HG03103 (cell line): ENCODE measurements around the gene OR52H1.

ENCODE experiments used
- ATAC-seq: cut with Tn5 transposase; IDR thresholded peaks from one replicate; pipeline ENCODE4 v1.9.1; 2021; ENCODE audit warnings: low read depth; ENCODE audit not compliant: unreplicated experiment

Gene OR52H1

GRCh38 chr11:5536482-5536881 is 11.9 kb downstream of the OR52H1 start:
- ATAC-seq: no peak

GRCh38 chr11:5534046-5534445 is 14.3 kb downstream of the OR52H1 start:
- ATAC-seq: no peak

- no peak for ATAC-seq
Observed at GRCh38 chr11:5531053-5531831, 17.1 kb downstream of the OR52H1 start.

GRCh38 chr11:5528495-5528894 is 19.8 kb downstream of the OR52H1 start:
- ATAC-seq: no peak

GRCh38 chr11:5527716-5528115 is 20.6 kb downstream of the OR52H1 start:
- ATAC-seq: no peak

GRCh38 chr11:5524756-5525155 is 23.6 kb downstream of the OR52H1 start:
- ATAC-seq: no peak

GRCh38 chr11:5522308-5522707 is 26.0 kb downstream of the OR52H1 start:
- ATAC-seq: no peak

- no peak for ATAC-seq
Observed at GRCh38 chr11:5521540-5521939, 26.8 kb downstream of the OR52H1 start.

- no peak for ATAC-seq
Observed at GRCh38 chr11:5516599-5516998, 31.7 kb downstream of the OR52H1 start, which contains the start of gene UBQLNL. TSS of gene UBQLNL (minus strand) at chr11:5516699. CDS start at chr11:5516441, 258 bp downstream.

GRCh38 chr11:5514841-5515240 is 33.5 kb downstream of the OR52H1 start:
- ATAC-seq: no peak

- no peak for ATAC-seq
Observed at GRCh38 chr11:5509803-5510202, 38.5 kb downstream of the OR52H1 start, which contains the start of gene UBQLN3. TSS of gene UBQLN3 (minus strand) at chr11:5509957. CDS start at chr11:5509558, 399 bp downstream.

- ATAC-seq: no peak
Observed at GRCh38 chr11:5508605-5509004, 39.7 kb downstream of the OR52H1 start.

- ATAC-seq: no peak
Observed at GRCh38 chr11:5507933-5508305, 40.4 kb downstream of the OR52H1 start.

GRCh38 chr11:5507177-5507932 is 41.0 kb downstream of the OR52H1 start:
- ATAC-seq: no peak

GRCh38 chr11:5505363-5506048 is 42.8 kb downstream of the OR52H1 start:
- no peak for ATAC-seq

- no peak for ATAC-seq
Observed at GRCh38 chr11:5504403-5504921, 43.9 kb downstream of the OR52H1 start.

GRCh38 chr11:5500393-5500801 is 47.9 kb downstream of the OR52H1 start:
- no peak for ATAC-seq

GRCh38 chr11:5499671-5500070 is 48.7 kb downstream of the OR52H1 start:
- no peak for ATAC-seq
